Measurements from ENCODE around the gene DNAH12.

DNA sequence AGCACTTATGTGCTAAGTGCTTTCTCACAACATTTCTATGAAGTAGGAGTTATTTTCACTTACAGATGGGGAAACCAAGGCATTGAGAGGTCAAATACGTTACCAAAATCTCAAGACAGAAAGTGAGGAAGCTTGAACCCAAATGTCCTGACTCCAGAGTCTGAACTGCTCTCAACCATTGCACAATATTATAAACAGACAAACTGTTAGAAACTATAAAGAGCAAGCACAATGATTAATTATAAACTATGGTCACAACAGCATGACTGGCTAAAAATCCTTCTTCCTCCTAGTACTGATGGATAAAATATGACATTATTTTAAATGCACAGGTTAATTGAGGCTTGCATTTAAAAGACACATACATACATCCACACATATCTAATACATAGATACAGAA is 173.8 kb downstream of the DNAH12 start:
- TF ChIP-seq, protein P1, sequence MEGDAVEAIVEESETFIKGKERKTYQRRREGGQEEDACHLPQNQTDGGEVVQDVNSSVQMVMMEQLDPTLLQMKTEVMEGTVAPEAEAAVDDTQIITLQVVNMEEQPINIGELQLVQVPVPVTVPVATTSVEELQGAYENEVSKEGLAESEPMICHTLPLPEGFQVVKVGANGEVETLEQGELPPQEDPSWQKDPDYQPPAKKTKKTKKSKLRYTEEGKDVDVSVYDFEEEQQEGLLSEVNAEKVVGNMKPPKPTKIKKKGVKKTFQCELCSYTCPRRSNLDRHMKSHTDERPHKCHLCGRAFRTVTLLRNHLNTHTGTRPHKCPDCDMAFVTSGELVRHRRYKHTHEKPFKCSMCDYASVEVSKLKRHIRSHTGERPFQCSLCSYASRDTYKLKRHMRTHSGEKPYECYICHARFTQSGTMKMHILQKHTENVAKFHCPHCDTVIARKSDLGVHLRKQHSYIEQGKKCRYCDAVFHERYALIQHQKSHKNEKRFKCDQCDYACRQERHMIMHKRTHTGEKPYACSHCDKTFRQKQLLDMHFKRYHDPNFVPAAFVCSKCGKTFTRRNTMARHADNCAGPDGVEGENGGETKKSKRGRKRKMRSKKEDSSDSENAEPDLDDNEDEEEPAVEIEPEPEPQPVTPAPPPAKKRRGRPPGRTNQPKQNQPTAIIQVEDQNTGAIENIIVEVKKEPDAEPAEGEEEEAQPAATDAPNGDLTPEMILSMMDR (IDR thresholded peaks at IDR 0.05) = no peak
- TF ChIP-seq POLR2A (IDR thresholded peaks at IDR 0.05) = no peak

Data from right lobe of liver (tissue), 4 donors.